Activated effector memory CD4-positive, alpha-beta T cell treated with anti-CD3 and anti-CD28 coated beads, Interleukin-2, amount 50 U/mL, for 16 hours (primary cell): ENCODE results near the gene DIP2C.
"Not testable (repeated sequence)": the region's sequence is repeated elsewhere in the genome, so short reads cannot be mapped to it uniquely, and the experiment has no call there.

Experiments
- DNase-seq: peaks from one replicate; pipeline ENCODE4 v3.0.0-alpha.2; 2020

Gene DIP2C

DNA sequence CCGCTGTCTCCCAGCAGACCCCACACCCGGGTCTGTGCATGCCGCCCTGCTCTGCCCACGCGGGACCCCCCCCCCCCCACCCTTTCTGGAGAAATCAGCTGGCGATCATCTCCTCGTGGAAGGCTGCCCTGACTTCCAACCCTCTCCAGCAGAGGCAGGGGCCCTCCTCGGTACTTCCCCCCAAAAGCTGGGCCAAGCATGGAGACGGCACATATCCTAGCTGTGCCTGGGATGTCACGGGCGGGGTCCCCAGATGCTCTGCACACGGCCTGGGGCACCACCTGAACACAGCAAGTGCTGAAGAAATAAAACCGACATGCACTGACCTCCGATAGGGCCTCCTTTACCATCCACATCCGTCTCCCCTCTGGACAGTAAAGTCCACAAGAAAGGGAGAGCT lies 96.0 kb downstream of the DIP2C start:
- no peak for DNase-seq

DNA sequence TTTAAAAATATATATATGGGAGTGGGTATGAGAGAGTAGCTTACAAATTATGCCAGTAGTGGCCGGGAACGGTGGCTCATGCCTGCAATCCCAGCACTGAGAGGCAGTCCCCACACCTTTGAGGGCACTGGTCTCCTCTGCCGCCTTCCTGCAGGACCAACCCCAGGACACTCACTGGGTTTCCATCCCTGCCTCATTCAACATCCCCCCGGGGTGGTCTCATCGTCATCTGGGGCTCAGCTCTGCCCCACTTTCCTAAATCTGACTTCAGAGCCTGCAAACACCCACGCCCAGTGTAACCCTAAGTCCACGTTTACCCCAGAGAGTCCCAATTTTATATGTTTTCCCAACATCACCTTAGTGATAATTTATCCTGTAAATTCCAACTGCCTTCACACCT lies 96.5 kb downstream of the DIP2C start:
- no peak for DNase-seq

DNA sequence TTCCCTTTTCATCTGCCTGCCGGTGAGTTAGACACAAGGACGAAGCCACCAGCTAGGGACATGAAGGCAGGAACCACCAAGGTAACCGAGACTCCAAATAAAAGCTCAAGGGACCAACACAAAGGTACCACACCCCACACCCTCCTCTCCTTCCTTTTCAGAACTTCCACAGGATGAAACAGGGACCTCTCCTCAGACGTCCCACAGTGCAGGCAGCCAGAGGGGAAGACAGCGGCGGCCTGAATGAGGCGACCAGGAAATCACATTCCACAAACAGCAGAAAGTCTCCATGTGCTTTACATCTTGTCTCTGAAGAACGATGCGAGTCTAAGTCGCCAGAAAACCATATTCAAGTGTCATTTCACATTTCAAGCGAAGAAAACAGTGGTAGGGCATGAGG lies 97.8 kb downstream of the DIP2C start:
- DNase-seq: no peak

- DNase-seq: no peak
These were observed 98.7 kb downstream of the DIP2C start for GRCh38 chr10:590721-591120.

DNA sequence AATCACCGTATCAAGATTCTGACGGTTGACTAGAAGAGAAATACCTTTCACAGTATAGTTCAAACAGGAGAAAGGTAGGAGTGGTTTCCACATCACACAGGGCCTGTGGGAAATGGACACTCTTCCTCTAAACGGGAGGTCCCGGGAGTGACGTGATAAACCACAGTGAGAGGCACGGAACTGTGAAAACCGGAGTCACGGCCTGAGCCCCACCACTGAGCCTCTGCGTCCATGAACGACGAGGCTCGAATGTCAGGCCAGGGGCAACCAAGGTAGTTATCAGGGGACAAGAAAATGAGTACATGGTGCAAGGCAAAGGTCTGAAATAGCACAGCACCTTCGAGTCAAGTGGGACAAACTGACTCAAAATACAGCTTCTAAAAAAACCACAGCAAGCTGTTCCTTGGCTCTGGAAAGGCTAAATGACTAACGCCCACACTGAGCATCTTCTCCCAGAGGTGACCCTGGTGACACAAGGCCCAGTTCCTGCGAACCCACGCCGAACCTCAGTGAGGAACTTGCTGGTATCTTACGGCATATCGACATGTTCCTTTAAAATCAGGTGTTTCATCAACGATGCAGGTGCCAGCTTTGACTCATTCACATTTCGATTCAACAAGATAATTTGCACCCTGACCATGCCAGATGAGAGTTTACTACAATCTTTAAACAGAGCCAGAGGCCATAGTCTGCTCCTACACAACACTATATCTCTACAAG lies 99.3 kb downstream of the DIP2C start:
- no peak for DNase-seq

DNA sequence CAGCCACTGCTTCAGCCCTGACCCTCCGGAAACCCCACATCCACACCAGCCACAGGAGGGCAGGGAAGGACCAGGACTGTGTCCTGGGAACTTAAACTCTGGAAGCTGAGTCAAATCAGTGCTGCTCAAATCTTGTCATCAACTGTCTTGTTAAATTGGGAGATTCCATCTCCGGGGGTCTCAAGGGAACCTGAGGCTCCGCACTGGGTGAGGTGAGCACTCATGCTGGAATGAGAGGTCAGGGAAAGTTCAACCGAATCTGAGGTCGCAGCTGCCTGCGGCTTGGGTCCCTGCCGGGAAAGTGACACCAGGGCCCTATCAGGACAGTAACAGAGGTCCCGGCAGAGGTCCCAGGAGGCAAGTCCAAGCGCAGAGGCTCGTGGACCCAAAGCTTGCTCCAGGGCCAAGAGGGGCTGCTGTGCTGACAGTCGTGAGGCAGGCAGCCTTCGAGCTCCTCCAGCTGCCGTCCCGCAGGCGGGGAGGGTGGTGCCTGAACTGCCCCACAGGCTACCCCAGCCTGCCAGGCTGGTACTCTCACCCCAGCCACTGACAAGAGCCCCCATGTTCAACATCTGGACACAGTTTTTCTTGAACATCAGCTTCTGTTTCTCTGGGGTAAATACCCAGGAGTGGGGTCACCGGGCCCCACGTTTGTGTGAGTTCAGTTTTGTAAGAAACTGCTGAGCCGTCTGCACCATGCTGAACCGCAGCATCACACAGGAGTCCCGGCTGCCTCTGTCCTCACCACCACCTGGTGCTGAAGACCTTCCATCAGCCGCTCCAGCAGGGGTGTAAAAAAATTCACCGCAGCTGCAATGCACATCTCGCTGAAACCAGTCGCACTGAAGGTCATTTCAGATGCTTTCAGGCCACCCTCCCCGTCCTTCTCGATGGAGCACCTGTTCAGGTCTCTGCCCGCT lies 101.0 kb downstream of the DIP2C start:
- DNase-seq: no peak

GRCh38 chr10:586716-587115 lies 102.8 kb downstream of the DIP2C start:
- no peak for DNase-seq

DNA sequence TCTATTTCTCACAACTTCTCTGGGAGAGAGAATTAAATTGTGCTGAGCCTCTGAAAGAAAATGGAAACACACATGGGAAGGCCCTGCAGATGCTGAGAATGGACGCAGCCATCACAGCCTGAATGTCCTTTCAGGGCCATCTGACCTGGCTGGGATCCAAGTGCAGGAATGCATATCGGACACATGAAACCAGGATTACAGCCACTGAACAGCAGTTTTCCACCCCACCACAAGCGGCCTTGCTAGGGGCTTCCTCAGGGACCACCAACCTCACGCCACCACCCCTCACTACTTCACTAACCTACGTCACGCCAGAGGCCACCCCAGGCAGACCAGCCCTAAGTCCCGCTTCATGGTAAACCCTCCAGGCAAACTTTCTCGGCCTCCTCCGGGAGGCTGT lies 103.3 kb downstream of the DIP2C start:
- no peak for DNase-seq

DNA sequence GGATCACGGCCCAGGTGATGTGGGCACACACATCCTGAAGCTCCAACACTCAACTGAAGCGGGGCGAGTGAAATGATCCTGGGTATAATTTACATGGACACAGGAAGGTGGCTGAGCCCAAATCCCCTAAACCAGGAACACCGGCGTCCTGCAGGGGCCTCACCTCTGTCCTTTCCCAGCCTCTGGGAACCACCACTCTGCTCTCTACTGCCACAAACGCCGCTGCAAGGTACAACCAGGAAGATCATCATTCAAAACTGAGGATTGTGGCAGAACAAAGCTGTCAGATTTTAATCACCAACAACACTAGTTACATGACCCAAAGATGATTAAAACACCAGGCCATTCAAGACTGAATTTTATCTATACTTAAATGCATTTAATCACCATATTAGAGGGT lies 104.0 kb downstream of the DIP2C start:
- no peak for DNase-seq

DNA sequence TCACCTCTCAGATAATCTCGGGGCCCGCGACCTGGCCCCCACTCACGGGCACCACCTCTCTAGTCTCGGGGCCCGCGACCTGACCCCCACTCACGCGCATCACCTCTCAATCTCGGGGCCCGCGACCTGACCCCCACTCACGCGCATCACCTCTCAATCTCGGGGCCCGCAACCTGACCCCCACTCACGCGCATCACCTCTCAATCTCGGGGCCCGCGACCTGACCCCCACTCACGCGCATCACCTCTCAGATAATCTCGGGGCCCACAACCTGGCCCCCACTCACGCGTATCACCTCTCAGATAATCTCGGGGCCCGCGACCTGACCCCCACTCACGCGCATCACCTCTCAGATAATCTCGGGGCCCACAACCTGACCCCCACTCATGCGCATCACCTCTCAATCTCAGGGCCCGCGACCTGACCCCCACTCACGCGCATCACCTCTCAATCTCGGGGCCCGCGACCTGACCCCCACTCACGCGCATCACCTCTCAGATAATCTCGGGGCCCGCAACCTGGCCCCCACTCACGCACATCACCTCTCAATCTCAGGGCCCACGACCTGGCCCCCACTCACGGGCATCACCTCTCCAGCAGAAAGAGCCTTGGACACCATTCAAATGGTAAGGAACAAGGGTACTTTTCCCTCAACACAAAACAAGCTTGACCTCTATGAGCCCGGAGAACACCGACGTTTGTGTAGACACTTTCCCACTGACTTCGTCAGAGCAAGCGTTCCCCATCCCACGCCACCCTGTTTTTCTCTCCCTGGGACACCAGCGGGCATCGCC lies 104.8 kb downstream of the DIP2C start:
- DNase-seq: not testable (repeated sequence)

DNA sequence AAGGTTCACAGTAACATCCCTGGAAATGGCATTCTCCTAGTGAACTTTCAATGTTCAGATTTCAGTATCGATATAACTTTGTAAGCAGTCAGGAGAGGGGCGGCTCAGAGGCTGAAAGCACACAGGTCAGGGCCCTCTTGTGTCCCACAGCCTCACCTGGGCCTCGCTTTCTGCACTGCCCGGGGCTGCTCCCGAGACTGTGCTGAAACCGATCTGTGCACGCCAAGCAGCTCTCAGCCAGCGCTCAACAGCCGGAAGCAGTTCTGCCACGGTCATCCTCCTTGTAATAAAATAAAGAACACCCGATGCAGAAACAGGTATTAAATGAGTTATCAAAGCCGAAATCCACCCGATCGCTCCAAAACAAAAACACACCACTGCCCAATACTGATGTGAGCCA lies 106.0 kb downstream of the DIP2C start:
- DNase-seq: no peak

GRCh38 chr10:581776-582330 lies 107.6 kb downstream of the DIP2C start:
- no peak for DNase-seq

GRCh38 chr10:580778-581177 lies 108.7 kb downstream of the DIP2C start:
- no peak for DNase-seq

DNA sequence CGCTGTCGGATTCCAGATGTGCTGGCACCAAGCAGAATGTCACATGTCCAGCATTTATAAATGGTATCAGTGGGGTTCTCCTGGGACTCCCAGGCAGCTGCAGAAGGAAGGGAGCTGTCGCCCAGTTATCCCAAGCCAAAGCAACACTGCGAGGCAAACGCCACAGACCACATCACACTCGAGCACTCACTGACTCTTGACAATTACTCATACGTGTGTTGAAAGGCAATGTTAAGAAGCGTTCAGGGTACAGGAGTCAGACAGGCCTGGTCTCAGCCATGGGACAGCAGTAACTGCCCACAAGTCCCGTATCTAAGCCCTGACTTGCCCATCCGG lies 113.4 kb downstream of the DIP2C start:
- DNase-seq: no peak

DNA sequence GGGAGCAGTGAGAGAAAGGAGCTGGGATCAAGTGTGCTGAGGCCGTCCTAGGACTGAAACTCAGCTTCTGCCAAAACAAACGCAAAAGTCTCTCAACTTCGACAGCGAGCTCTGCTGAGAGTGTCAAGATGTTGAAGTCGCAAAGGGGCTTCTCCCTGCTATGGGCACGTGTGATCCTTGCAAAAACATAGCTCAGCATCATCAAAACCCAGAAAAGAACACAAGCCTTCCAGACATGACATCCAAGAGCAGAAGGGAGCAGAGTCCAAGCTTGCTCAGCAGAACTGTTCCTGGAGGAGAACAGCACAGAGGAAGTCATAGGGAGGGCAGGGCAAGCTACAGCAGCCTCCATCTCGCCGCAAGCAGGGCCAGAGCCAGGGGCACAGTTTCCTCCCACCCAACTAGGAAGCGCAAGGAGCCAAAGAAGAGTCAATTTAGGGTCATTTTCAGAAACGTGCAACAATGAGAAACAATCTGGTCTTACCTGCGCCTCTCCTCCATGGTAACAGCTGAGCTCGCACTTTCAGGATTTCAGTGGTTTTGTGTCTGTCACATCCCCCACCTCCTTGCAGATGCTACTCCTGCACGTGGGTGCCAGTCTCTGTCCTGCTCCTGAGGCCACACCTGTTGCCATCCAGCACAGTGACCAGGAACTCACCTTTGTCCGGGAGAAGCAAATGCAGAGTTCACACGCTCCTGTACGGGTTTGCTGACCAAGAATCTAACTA lies 113.9 kb downstream of the DIP2C start:
- no peak for DNase-seq

DNA sequence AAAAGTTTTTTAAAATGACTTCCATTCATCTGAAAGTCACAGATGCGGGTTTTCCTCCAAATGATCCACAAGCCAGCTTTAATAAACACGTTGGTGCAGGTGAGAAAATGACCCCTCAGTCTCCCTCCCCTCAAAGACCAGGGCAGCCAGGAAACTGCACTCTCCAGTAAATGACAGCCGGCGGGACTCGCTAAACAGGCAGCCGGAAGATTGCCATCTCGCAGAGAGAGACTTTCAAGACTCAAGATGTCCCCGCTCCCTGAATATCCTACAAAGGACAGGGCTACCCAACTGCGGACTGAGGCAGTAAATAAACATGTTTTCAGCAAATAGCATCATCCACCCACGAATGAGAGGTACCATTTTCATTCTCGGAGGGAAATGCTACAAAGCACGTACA lies 116.8 kb downstream of the DIP2C start:
- DNase-seq: no peak

- DNase-seq: no peak
These were observed 117.6 kb downstream of the DIP2C start for GRCh38 chr10:571688-572451.

DNA sequence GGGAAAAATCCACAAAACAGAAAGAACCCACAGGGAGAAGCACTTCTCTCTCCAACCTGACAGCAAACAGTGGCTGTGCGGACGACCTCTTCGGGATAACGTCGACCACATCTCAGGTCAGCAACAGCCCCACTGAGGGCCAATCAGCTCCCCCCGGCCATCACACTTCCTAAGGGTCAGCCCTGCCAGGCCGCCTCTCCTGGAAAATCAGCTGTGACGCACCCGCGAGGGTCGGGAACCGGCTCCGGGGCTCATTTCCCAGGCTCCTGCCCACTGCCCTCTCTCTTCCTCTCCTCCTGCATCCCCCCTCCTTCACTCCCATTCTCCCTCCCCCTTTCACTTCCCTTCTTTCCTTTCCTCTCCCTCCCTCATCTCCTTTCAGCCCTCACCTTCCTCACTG lies 118.3 kb downstream of the DIP2C start:
- no peak for DNase-seq

GRCh38 chr10:570628-571163 lies 118.8 kb downstream of the DIP2C start:
- DNase-seq: no peak

GRCh38 chr10:569961-570627 lies 119.4 kb downstream of the DIP2C start:
- DNase-seq: no peak

DNA sequence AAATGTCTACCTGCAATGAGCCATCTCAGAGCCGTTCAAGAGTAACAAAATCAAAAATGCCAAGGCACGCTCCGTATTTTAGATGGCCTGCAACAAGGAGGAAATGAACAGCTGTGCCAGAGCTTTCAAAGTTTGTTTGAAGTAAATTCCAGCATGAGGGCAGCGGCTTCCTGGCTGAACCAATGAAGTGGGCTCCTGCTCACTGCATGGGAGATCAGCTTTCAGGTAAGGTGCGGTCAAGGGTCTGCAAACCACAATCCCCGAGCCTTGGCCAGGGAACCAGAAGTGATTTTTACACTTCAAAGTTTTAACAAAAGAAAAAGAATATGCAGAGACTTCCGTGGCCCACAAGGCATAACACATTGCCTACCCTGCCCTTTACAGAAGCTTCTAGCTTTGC lies 120.6 kb downstream of the DIP2C start:
- DNase-seq: no peak
